ENCODE results near the gene MBNL1. TPM values are rescaled to one million over a fixed set of nuclear protein-coding genes. Genes with fewer than 3 reads are reported as not detected.

Gene MBNL1
- total RNA-seq, 4 donors from 2014 or later, result 152 to 286 (median 228) TPM

- 88 to 93% methylated on average over 3 of the region's 3 CpGs for WGBS, 2 donors
- no peak overlapping the region for H3K4me3 ChIP-seq (ENCODE audit: low read depth, poor library complexity, severe bottlenecking)
- TF ChIP-seq POLR2A (IDR thresholded peaks at IDR 0.05) (no peak), CTCF (IDR thresholded peaks at IDR 0.05) (no peak)
- intact Hi-C loops (cut with DNase I; ENCODE audit: low total_unique reads), result no loop called here
- DNase-seq (ENCODE audit: low spot score in 2 of 2), result no peak
Measured at GRCh38 chr3:152279479-152279878, 10.8 kb downstream of the MBNL1 start.

GRCh38 chr3:152280539-152280938 is 11.8 kb downstream of the MBNL1 start:
- no peak overlapping the region for H3K4me3 ChIP-seq (ENCODE audit: low read depth, poor library complexity, severe bottlenecking)
- TF ChIP-seq POLR2A (IDR thresholded peaks at IDR 0.05), result no peak
- TF ChIP-seq CTCF (IDR thresholded peaks at IDR 0.05), result no peak
- no peak for DNase-seq (ENCODE audit: low spot score in 2 of 2)
- WGBS, 2 donors, result 33 to 44% methylated on average over 3 of the region's 3 CpGs
- intact Hi-C loops (cut with DNase I; ENCODE audit: low total_unique reads), result no loop called here

- 46 to 58% methylated on average over 2 of the region's 2 CpGs for WGBS, 2 donors
- intact Hi-C loops (cut with DNase I; ENCODE audit: low total_unique reads), result no loop called here
- no peak for DNase-seq (ENCODE audit: low spot score in 2 of 2)
- H3K4me3 ChIP-seq (ENCODE audit: low read depth, poor library complexity, severe bottlenecking), result no peak overlapping the region
- TF ChIP-seq CTCF (IDR thresholded peaks at IDR 0.05) (no peak), POLR2A (IDR thresholded peaks at IDR 0.05) (no peak)
Measured at GRCh38 chr3:152281133-152281713, 12.5 kb downstream of the MBNL1 start.

GRCh38 chr3:152282813-152283212 is 14.1 kb downstream of the MBNL1 start:
- WGBS, 2 donors, result 26 to 33% methylated on average over 1 of the region's 1 CpG
- intact Hi-C loops (cut with DNase I; ENCODE audit: low total_unique reads), result no loop called here
- DNase-seq (ENCODE audit: low spot score in 2 of 2), result no peak

GRCh38 chr3:152283492-152284381 is 15.0 kb downstream of the MBNL1 start:
- DNase-seq (ENCODE audit: low spot score in 2 of 2), result no peak
- 94 to 95% methylated on average over 2 of the region's 2 CpGs for WGBS, 2 donors
- no peak overlapping the region for H3K4me3 ChIP-seq (ENCODE audit: low read depth, poor library complexity, severe bottlenecking)
- no peak for TF ChIP-seq CTCF (IDR thresholded peaks at IDR 0.05)
- TF ChIP-seq POLR2A (IDR thresholded peaks at IDR 0.05), result no peak
- intact Hi-C loops (cut with DNase I; ENCODE audit: low total_unique reads), result no loop called here

More at GRCh38 chr3:152282813-152283212, 14.1 kb downstream of the MBNL1 start:
- TF ChIP-seq POLR2A (IDR thresholded peaks at IDR 0.05) (no peak), CTCF (IDR thresholded peaks at IDR 0.05) (no peak)
- H3K4me3 ChIP-seq (ENCODE audit: low read depth, poor library complexity, severe bottlenecking), result no peak overlapping the region
